ENCODE data around the gene TPH1. TPM values are rescaled to one million over a fixed set of nuclear protein-coding genes. Genes with fewer than 3 reads are reported as not detected.
A peak's percentile ranks its signal among the peaks of the same experiment; 100 is the strongest.
"Not testable (repeated sequence)": the region's sequence is repeated elsewhere in the genome, so short reads cannot be mapped to it uniquely, and the experiment has no call there.

The TPH1 gene
- total RNA-seq, 1 donor from 2014 or later = 0.34 TPM

GRCh38 chr11:18013790-18014507 is 32.1 kb downstream of the TPH1 start:
- peak overlapping the region; percentile 91 for H3K27ac Mint-ChIP-seq
- H3K9me3 Mint-ChIP-seq = no peaks in the 10 kb centered on the region
- intact Hi-C loops (cut with micrococcal nuclease) = loop anchor here (1.0 to 10.0 kb wide), 6 partner anchors 92 to 937 kb away; partner anchors contain the start of genes GTF2H1, HPS5, RPS13 and SAAL1
- DNase-seq (ENCODE audit: low spot score) = no peak
- peaks cover 3% of the 10 kb centered on the region for H3K36me3 Mint-ChIP-seq (ENCODE audit: low read depth)
- H3K4me3 Mint-ChIP-seq (ENCODE audit: low read depth) = peak overlapping the region; percentile 99
- H3K27me3 Mint-ChIP-seq (ENCODE audit: low read depth) = no peaks in the 10 kb centered on the region
- H3K4me1 Mint-ChIP-seq (ENCODE audit: low read depth) = peaks cover 33% of the 10 kb centered on the region

- Mint-ChIP-seq H3K27ac (peak within 1 kb of the TSS; percentile 91), H3K4me1 (ENCODE audit: low read depth) (peaks cover 33% of the 10 kb centered on the region), H3K27me3 (ENCODE audit: low read depth) (no peaks in the 10 kb centered on the region), H3K36me3 (ENCODE audit: low read depth) (peaks cover 3% of the 10 kb centered on the region), H3K9me3 (no peaks in the 10 kb centered on the region), H3K4me3 (ENCODE audit: low read depth) (peak within 1 kb of the TSS; percentile 99)
- peak; percentile 93 for DNase-seq (ENCODE audit: low spot score)
- intact Hi-C loops (cut with micrococcal nuclease) = loop anchor here (1.0 to 10.0 kb wide), 6 partner anchors 93 to 936 kb away; partner anchors contain the start of genes GTF2H1, HPS5, RPS13 and SAAL1
Observed at GRCh38 chr11:18012906-18013781, 32.9 kb downstream of the TPH1 start, which contains the start of gene SERGEF. Gene SERGEF (minus strand): TSS chr11:18013047. CDS start chr11:18013010, 37 bp downstream.

GRCh38 chr11:18012122-18012905 is 33.8 kb downstream of the TPH1 start:
- Mint-ChIP-seq H3K4me1 (ENCODE audit: low read depth) (peaks cover 33% of the 10 kb centered on the region), H3K27me3 (ENCODE audit: low read depth) (no peaks in the 10 kb centered on the region), H3K9me3 (no peaks in the 10 kb centered on the region), H3K27ac (peak overlapping the region; percentile 85), H3K36me3 (ENCODE audit: low read depth) (peaks cover 3% of the 10 kb centered on the region), H3K4me3 (ENCODE audit: low read depth) (peak overlapping the region; percentile 90)
- intact Hi-C loops (cut with micrococcal nuclease) = loop anchor here (2.0 to 10.0 kb wide), 5 partner anchors 310 to 935 kb away; partner anchors contain the start of genes GTF2H1, HPS5, RPS13 and SPTY2D1
- DNase-seq (ENCODE audit: low spot score) = no peak

GRCh38 chr11:18011633-18012032 is 34.4 kb downstream of the TPH1 start:
- peak overlapping the region; percentile 85 for H3K27ac Mint-ChIP-seq
- no peak for DNase-seq (ENCODE audit: low spot score)

GRCh38 chr11:18010977-18011586 is 35.0 kb downstream of the TPH1 start:
- Mint-ChIP-seq H3K27ac (no peak overlapping the region), H3K9me3 (no peaks in the 10 kb centered on the region), H3K27me3 (ENCODE audit: low read depth) (no peaks in the 10 kb centered on the region), H3K4me3 (ENCODE audit: low read depth) (peak overlapping the region; percentile 90), H3K36me3 (ENCODE audit: low read depth) (peaks cover 7% of the 10 kb centered on the region), H3K4me1 (ENCODE audit: low read depth) (peaks cover 33% of the 10 kb centered on the region)
- intact Hi-C loops (cut with micrococcal nuclease) = loop anchor here (5.0 to 10.0 kb wide), 4 partner anchors 371 to 934 kb away; partner anchors contain the start of genes RPS13, SPTY2D1 and TSG101
- DNase-seq (ENCODE audit: low spot score) = no peak

More at GRCh38 chr11:18011633-18012032, 34.4 kb downstream of the TPH1 start:
- Mint-ChIP-seq H3K36me3 (ENCODE audit: low read depth) (peaks cover 4% of the 10 kb centered on the region), H3K4me1 (ENCODE audit: low read depth) (peaks cover 33% of the 10 kb centered on the region), H3K9me3 (no peaks in the 10 kb centered on the region), H3K4me3 (ENCODE audit: low read depth) (peak overlapping the region; percentile 90), H3K27me3 (ENCODE audit: low read depth) (no peaks in the 10 kb centered on the region)
- intact Hi-C loops (cut with micrococcal nuclease) = loop anchor here (2.0 to 10.0 kb wide), 5 partner anchors 311 to 934 kb away; partner anchors contain the start of genes GTF2H1, HPS5, RPS13 and SPTY2D1

- no peak overlapping the region for H3K4me3 Mint-ChIP-seq (ENCODE audit: low read depth)
- peaks cover 31% of the 10 kb centered on the region for H3K4me1 Mint-ChIP-seq (ENCODE audit: low read depth)
- H3K27me3 Mint-ChIP-seq (ENCODE audit: low read depth) = no peaks in the 10 kb centered on the region
- no peak overlapping the region for H3K27ac Mint-ChIP-seq
- no peak for DNase-seq (ENCODE audit: low spot score)
- H3K9me3 Mint-ChIP-seq = no peaks in the 10 kb centered on the region
- peaks cover 12% of the 10 kb centered on the region for H3K36me3 Mint-ChIP-seq (ENCODE audit: low read depth)
- intact Hi-C loops (cut with micrococcal nuclease) = loop anchor here (5.0 to 10.0 kb wide), 4 partner anchors 372 to 933 kb away; partner anchors contain the start of genes RPS13, SPTY2D1 and TSG101
Observed at GRCh38 chr11:18010121-18010670, 35.9 kb downstream of the TPH1 start.

GRCh38 chr11:18005376-18006129 is 40.5 kb downstream of the TPH1 start:
- H3K27ac Mint-ChIP-seq = no peak overlapping the region
- no peaks in the 10 kb centered on the region for H3K9me3 Mint-ChIP-seq
- H3K4me3 Mint-ChIP-seq (ENCODE audit: low read depth) = no peak overlapping the region
- intact Hi-C loops (cut with micrococcal nuclease) = no loop called here
- H3K4me1 Mint-ChIP-seq (ENCODE audit: low read depth) = peaks cover 1% of the 10 kb centered on the region
- H3K36me3 Mint-ChIP-seq (ENCODE audit: low read depth) = peaks cover 31% of the 10 kb centered on the region
- H3K27me3 Mint-ChIP-seq (ENCODE audit: low read depth) = no peaks in the 10 kb centered on the region
- no peak for DNase-seq (ENCODE audit: low spot score)

GRCh38 chr11:18001191-18001590 is 44.9 kb downstream of the TPH1 start:
- H3K4me1 Mint-ChIP-seq (ENCODE audit: low read depth) = peaks cover 4% of the 10 kb centered on the region
- no peaks in the 10 kb centered on the region for H3K9me3 Mint-ChIP-seq
- intact Hi-C loops (cut with micrococcal nuclease) = no loop called here
- H3K36me3 Mint-ChIP-seq (ENCODE audit: low read depth) = peaks cover 52% of the 10 kb centered on the region
- H3K27me3 Mint-ChIP-seq (ENCODE audit: low read depth) = no peaks in the 10 kb centered on the region
- no peak overlapping the region for H3K4me3 Mint-ChIP-seq (ENCODE audit: low read depth)
- DNase-seq (ENCODE audit: low spot score) = no peak
- no peak overlapping the region for H3K27ac Mint-ChIP-seq

GRCh38 chr11:18000760-18001159 is 45.3 kb downstream of the TPH1 start:
- Mint-ChIP-seq H3K4me3 (ENCODE audit: low read depth) (no peak overlapping the region), H3K27me3 (ENCODE audit: low read depth) (no peaks in the 10 kb centered on the region), H3K9me3 (no peaks in the 10 kb centered on the region), H3K27ac (no peak overlapping the region), H3K4me1 (ENCODE audit: low read depth) (peaks cover 4% of the 10 kb centered on the region), H3K36me3 (ENCODE audit: low read depth) (peaks cover 51% of the 10 kb centered on the region)
- no peak for DNase-seq (ENCODE audit: low spot score)
- intact Hi-C loops (cut with micrococcal nuclease) = no loop called here

GRCh38 chr11:18000128-18000527 is 45.9 kb downstream of the TPH1 start:
- H3K4me1 Mint-ChIP-seq (ENCODE audit: low read depth); DNase-seq (ENCODE audit: low spot score); H3K4me3 Mint-ChIP-seq (ENCODE audit: low read depth); intact Hi-C loops (cut with micrococcal nuclease); H3K27me3 Mint-ChIP-seq (ENCODE audit: low read depth); H3K27ac Mint-ChIP-seq; H3K9me3 Mint-ChIP-seq: not testable (repeated sequence)
- H3K36me3 Mint-ChIP-seq (ENCODE audit: low read depth) = peaks cover 49% of the 10 kb centered on the region
